BE2C (cell line): ENCODE data around the gene SOX6.

Experiments used
- DNase-seq: peaks from one replicate; pipeline ENCODE4 v3.0.0-alpha.2; 2020
- H3K27me3 ChIP-seq: fragments of 250-450 bp; sonication (Bioruptor Pico); 2 replicates; pipeline ENCODE4 v1.5.1; 2020; ENCODE audit warnings: mild to moderate bottlenecking
- H3K36me3 ChIP-seq: fragments of 250-450 bp; sonication (Bioruptor Pico); 2 replicates; pipeline ENCODE4 v1.5.1; 2020; ENCODE audit warnings: mild to moderate bottlenecking
- H3K4me1 ChIP-seq: fragments of 250-450 bp; sonication (Bioruptor Pico); 2 replicates; pipeline ENCODE4 v1.5.1; 2020
- H3K4me3 ChIP-seq: 2 replicates; pipeline ENCODE4 v1.5.1; 2011; ENCODE audit warnings: low read depth, low read length
- H3K9me3 ChIP-seq: fragments of 250-450 bp; sonication (Bioruptor Pico); 2 replicates; pipeline ENCODE4 v1.5.1; 2020
- TF ChIP-seq, protein P1 (sequence below): IDR thresholded peaks from 2 replicates; pipeline ENCODE4 v1.5.1; 2012; ENCODE audit warnings: mild to moderate bottlenecking, low read depth, low read length

The SOX6 gene

DNA sequence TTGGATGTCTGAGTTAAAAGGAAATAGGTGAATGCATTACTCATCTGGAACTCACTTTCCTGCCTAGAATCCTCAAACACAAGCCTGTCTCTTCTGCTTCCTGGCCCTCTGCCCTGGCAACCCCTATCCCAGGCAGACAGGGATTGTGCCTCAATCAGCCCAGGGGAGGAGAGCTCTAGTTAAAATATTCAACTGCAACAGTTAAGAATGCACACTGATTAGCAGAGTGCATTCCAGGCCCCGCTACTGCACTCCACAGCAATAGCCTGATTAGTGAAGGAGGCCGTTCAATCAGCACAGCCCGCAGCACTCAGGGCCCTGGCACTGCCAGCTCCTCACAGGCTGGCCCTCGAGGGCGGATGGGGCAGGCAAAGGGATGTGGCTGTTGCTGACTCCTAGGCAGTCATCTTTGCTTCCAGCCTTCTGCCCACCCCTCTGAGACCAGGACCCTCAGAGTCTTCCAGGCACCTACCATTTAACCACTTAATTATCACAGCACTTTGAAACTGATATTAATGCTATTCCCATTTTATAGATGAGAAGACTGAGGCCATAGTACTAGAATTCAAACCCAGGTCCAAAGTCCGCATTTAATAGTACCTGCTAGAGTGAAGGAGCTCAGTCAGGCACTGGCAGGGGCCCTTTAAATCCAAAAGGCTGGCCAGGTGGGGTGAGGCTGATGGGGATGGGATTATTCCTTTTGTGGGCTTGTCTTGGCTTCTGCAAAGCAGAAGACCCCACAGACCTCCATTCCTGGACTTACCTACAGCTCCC, 435.3 kb downstream of the SOX6 start:
- Histone ChIP-seq H3K4me1 (no peaks in the 10 kb centered on the region), H3K36me3 (no peaks in the 10 kb centered on the region), H3K9me3 (no peaks in the 10 kb centered on the region), H3K27me3 (no peaks in the 10 kb centered on the region), H3K4me3 (no peak overlapping the region)
- TF ChIP-seq, protein P1, sequence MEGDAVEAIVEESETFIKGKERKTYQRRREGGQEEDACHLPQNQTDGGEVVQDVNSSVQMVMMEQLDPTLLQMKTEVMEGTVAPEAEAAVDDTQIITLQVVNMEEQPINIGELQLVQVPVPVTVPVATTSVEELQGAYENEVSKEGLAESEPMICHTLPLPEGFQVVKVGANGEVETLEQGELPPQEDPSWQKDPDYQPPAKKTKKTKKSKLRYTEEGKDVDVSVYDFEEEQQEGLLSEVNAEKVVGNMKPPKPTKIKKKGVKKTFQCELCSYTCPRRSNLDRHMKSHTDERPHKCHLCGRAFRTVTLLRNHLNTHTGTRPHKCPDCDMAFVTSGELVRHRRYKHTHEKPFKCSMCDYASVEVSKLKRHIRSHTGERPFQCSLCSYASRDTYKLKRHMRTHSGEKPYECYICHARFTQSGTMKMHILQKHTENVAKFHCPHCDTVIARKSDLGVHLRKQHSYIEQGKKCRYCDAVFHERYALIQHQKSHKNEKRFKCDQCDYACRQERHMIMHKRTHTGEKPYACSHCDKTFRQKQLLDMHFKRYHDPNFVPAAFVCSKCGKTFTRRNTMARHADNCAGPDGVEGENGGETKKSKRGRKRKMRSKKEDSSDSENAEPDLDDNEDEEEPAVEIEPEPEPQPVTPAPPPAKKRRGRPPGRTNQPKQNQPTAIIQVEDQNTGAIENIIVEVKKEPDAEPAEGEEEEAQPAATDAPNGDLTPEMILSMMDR = no peak
- DNase-seq = no peak

DNA sequence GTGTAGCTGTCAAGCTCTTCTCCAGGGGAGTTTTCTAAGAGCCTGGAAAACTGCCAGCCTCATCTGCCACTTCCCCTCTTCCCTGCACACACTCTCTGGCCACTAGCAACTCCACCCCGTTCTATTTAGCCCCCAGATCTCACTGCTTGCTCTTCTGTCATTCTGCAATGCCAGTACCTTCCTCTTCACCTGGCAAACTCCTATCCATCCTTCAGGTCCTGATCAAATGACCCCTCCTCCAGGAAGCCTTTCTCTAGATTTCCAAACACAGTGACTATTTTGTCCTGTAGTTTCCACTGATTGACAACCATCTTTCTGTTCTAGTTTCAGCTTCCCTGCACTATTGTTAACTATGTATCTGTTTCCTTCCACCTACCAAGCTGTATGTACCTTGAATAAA, 437.7 kb downstream of the SOX6 start:
- TF ChIP-seq, protein P1 = no peak
- no peaks in the 10 kb centered on the region for H3K9me3 ChIP-seq
- H3K4me1 ChIP-seq = no peaks in the 10 kb centered on the region
- no peak overlapping the region for H3K4me3 ChIP-seq
- no peaks in the 10 kb centered on the region for H3K27me3 ChIP-seq
- no peak for DNase-seq
- H3K36me3 ChIP-seq = no peaks in the 10 kb centered on the region

DNA sequence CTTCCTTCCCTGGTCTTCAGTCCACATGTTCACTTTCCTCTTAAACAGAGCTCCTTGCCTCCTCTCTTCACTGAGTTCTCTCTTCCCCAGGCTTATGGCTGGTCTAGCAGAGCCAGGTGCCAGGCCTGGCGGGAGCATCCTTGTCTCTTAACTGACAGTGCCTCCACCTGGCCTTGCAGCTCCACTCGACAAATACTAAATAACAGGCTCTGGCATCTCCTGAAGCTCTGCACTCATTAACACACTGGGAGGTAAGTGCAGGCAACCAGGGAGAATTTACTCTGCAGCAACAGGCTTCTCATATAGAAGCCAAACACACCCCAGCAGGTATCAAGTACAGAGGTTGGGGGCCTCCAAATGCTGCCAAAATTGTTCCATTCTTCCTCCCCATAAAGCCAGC, 438.1 kb downstream of the SOX6 start:
- Histone ChIP-seq H3K4me3 (no peak overlapping the region), H3K36me3 (no peaks in the 10 kb centered on the region), H3K4me1 (no peaks in the 10 kb centered on the region), H3K9me3 (no peaks in the 10 kb centered on the region), H3K27me3 (no peaks in the 10 kb centered on the region)
- DNase-seq = no peak
- TF ChIP-seq, protein P1 = no peak
